Esophagus squamous epithelium (tissue), 5 donors: ENCODE data around the gene GDAP1L1. TPM values are rescaled to one million over a fixed set of nuclear protein-coding genes. Genes with fewer than 3 reads are reported as not detected.
"Not testable (repeated sequence)": the region's sequence is repeated elsewhere in the genome, so short reads cannot be mapped to it uniquely, and the experiment has no call there.

Experiments used
- DNase-seq: peaks from one replicate; lab custom pipeline; 2025; lab: John Stamatoyannopoulos, UW
- H3K27ac ChIP-seq, 4 donors: fragments of 200-600 bp; sonication (generic); one replicate each; pipeline ENCODE4 v1.5.1; 2016 to 2019; ENCODE audit warnings: mild to moderate bottlenecking in 1 of 4
- H3K27me3 ChIP-seq, 4 donors: fragments of 200-600 bp; sonication (generic); 1 replicate in 3 of 4; 2 replicates in 1 of 4; pipeline versions ENCODE4 v1.5.1 to v1.6.0; 2017 to 2021; ENCODE audit warnings: antibody characterized with exemption in 1 of 4
- H3K36me3 ChIP-seq, 3 donors: fragments of 200-600 bp; sonication (generic); one replicate each; pipeline ENCODE4 v1.5.1; 2016 to 2019
- H3K4me1 ChIP-seq, 3 donors: fragments of 200-600 bp; sonication (generic); one replicate each; pipeline ENCODE4 v1.5.1; 2017 to 2019
- H3K4me3 ChIP-seq, 4 donors: fragments of 200-600 bp; sonication (generic); 1 replicate in 3 of 4; 2 replicates in 1 of 4; pipeline ENCODE4 v1.5.1; 2016 to 2019; ENCODE audit warnings: mild to moderate bottlenecking in 2 of 4, moderate library complexity in 1 of 4
- H3K9me3 ChIP-seq, 3 donors: fragments of 200-600 bp; sonication (generic); one replicate each; pipeline ENCODE4 v1.5.1; 2016 to 2019
- CTCF ChIP-seq, 6 experiments: fragments of 450-650 bp in 4 of 6; fragments of 200-600 bp in 2 of 6; sonication (generic) in 2 of 6; IDR thresholded peaks; one replicate each; pipeline ENCODE4 v1.5.1; 2016 to 2019; ENCODE audit warnings: antibody characterized with exemption in 6 of 6, mild to moderate bottlenecking in 4 of 6, moderate library complexity in 4 of 6
- POLR2A ChIP-seq, 4 donors: fragments of 450-650 bp; IDR thresholded peaks; one replicate each; pipeline ENCODE4 v1.6.1; 2017; ENCODE audit warnings: antibody characterized with exemption in 4 of 4, mild to moderate bottlenecking in 4 of 4, moderate library complexity in 3 of 4
- WGBS, 2 donors: methylation state at CpG; one replicate each; pipeline ENCODE4 v1.1.5; 2018; 5-methylcytosine and 5-hydroxymethylcytosine counted together
- intact Hi-C: fragments of 100-400 bp; cut with DNase I; formaldehyde crosslinking; loops from one replicate; pipeline ENCODE4 v1.15.0; 2022
- total RNA-seq, 4 donors: library from RNA; depleted of rRNA; stranded (reverse); fragments of >200 nt; gene quantifications; one replicate each; pipeline ENCODE4 v1.1.0, GENCODE V29; 2016
- donor health status: DM: yes; HTN: yes; CAD: no.

Gene GDAP1L1
- total RNA-seq, 4 donors from 2014 or later: not detected

- Histone ChIP-seq H3K9me3 (no peaks in the 10 kb centered on the region), H3K4me3 (no peak overlapping the region), H3K4me1 (no peaks in the 10 kb centered on the region), H3K27me3 (no peaks in the 10 kb centered on the region), H3K36me3 (no peaks in the 10 kb centered on the region), H3K27ac (no peak overlapping the region)
- no peak for DNase-seq
- intact Hi-C loops: no loop called here
- 61 to 86% methylated on average over 7 to 9 of the region's 10 CpGs for WGBS, 2 donors
- TF ChIP-seq CTCF (IDR thresholded peaks at IDR 0.05) (no peak), POLR2A (IDR thresholded peaks at IDR 0.05) (no peak)
Observed at GRCh38 chr20:44231713-44232468, 15.2 kb upstream of the GDAP1L1 start.

GRCh38 chr20:44232469-44232856 is 14.6 kb upstream of the GDAP1L1 start:
- DNase-seq, H3K27me3 ChIP-seq, H3K9me3 ChIP-seq, H3K4me3 ChIP-seq, H3K27ac ChIP-seq, H3K4me1 ChIP-seq, intact Hi-C loops, H3K36me3 ChIP-seq: not testable (repeated sequence)
- WGBS, 2 donors: 85 to 98% methylated on average over 3 to 4 of the region's 4 CpGs

GRCh38 chr20:44233436-44234016 is 13.6 kb upstream of the GDAP1L1 start:
- Histone ChIP-seq H3K4me3 (no peak overlapping the region), H3K36me3 (no peaks in the 10 kb centered on the region), H3K27ac (no peak overlapping the region), H3K9me3 (no peaks in the 10 kb centered on the region), H3K4me1 (no peaks in the 10 kb centered on the region), H3K27me3 (no peaks in the 10 kb centered on the region)
- TF ChIP-seq POLR2A (IDR thresholded peaks at IDR 0.05): no peak
- no peak for TF ChIP-seq CTCF (IDR thresholded peaks at IDR 0.05)
- DNase-seq: no peak
- intact Hi-C loops: no loop called here
- 81 to 90% methylated on average over 5 to 6 of the region's 6 CpGs for WGBS, 2 donors

GRCh38 chr20:44234566-44235317 is 12.4 kb upstream of the GDAP1L1 start:
- TF ChIP-seq POLR2A (IDR thresholded peaks at IDR 0.05): no peak
- TF ChIP-seq CTCF (IDR thresholded peaks at IDR 0.05): no peak
- no peak overlapping the region for H3K27ac ChIP-seq
- no peak overlapping the region for H3K4me3 ChIP-seq
- H3K27me3 ChIP-seq: no peaks in the 10 kb centered on the region
- no peak for DNase-seq
- H3K4me1 ChIP-seq: no peaks in the 10 kb centered on the region
- no peaks in the 10 kb centered on the region for H3K36me3 ChIP-seq
- no peaks in the 10 kb centered on the region for H3K9me3 ChIP-seq
- whole genome bisulfite sequencing, 2 donors: 76 to 86% methylated on average over 11 to 14 of the region's 14 CpGs
- intact Hi-C loops: no loop called here

GRCh38 chr20:44235702-44236101 is 11.4 kb upstream of the GDAP1L1 start:
- no peak for DNase-seq
- no peaks in the 10 kb centered on the region for H3K27me3 ChIP-seq
- intact Hi-C loops: no loop called here
- 94% methylated on average over 2 of the region's 2 CpGs for WGBS, 2 donors
- no peak overlapping the region for H3K27ac ChIP-seq
- TF ChIP-seq CTCF (IDR thresholded peaks at IDR 0.05): no peak
- TF ChIP-seq POLR2A (IDR thresholded peaks at IDR 0.05): no peak
- no peak overlapping the region for H3K4me3 ChIP-seq
- H3K4me1 ChIP-seq: no peaks in the 10 kb centered on the region
- no peaks in the 10 kb centered on the region for H3K9me3 ChIP-seq
- no peaks in the 10 kb centered on the region for H3K36me3 ChIP-seq

- H3K9me3 ChIP-seq, H3K4me3 ChIP-seq, intact Hi-C loops, H3K36me3 ChIP-seq, DNase-seq, H3K4me1 ChIP-seq, H3K27me3 ChIP-seq, H3K27ac ChIP-seq: not testable (repeated sequence)
- 56 to 67% methylated on average over 2 of the region's 2 CpGs for WGBS, 2 donors
Observed at GRCh38 chr20:44236840-44237239, 10.3 kb upstream of the GDAP1L1 start.
